ENCODE results near the gene FBXW8.

FBXW8 gene

DNA sequence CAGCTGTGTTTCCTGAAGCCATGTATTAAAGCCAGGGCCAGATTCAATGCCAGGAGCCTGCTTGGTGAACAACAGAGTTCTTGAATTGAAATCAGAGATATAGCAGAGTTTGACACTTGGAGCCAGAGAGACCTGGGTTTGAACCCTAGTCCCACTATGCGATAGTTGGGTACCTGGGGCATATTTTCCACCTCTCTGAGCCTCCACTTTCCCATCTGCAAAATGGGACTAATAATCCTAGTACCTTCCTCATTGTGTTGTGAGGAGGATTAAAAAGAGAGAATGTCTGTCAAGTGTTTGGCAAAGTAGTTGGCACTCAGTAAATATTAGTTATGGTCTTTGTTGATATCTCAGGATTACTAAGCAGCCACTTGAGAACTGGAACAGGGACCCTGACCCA lies 23.5 kb upstream of the FBXW8 start:
- DNase-seq (ENCODE audit: low spot score), result no peak

DNA sequence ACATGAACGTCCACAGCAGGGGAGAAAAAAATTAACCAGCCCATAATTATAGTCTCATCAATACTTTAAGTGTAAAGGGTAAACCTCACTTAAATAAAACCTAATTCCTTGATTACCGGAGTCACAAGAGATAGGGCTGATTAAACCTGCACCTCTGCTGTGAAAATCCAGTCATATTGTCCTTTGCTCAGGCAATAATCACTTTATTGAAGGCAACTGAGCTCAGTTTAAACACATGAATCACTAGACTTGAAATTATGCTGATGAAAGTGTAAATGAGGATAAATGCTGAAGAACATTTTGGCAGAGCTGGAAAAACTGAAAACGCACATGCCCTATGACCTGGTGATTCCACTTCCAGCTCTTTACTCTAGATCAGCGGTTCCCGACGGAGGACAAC lies 22.9 kb upstream of the FBXW8 start:
- DNase-seq (ENCODE audit: low spot score), result no peak

DNA sequence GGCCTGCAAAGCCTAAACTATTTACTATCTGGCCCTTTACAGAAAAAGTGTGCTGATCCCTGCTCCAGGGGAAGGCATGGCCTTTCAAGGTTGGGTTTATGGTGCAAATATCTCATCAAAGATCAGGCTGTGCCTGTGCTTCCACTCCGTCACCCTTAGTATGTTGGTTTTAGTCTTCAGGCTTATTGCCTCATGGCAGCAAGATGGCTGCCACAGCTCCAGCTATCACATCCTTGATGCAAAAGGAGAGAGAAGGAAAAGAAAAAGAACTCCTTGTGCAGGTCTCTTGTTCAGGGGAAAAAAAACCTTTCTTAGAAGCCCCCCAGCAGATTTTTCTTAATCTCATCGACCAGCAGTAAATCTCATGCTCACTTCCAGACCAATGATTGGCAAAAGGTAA lies 20.4 kb upstream of the FBXW8 start:
- no peak for DNase-seq (ENCODE audit: low spot score)

DNA sequence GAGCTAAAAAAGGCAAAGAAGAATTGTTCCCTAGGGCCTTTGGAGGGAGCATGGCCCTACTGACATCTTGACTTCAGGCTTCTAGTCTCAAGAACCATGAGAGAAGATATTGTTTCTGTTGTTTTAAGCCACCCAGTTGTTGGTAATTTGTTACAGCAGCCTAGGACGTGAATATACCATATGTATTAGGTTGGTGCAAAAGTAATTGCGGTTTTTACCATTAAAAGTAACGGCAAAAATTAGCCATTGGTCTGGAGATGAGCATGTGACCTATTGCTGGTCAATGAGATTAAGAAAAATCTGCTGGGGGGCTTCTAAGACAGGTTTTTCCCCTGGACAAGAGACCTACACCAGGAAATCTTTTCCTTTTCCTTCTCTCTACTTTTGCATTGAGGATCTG lies 19.7 kb upstream of the FBXW8 start:
- DNase-seq (ENCODE audit: low spot score), result no peak

DNA sequence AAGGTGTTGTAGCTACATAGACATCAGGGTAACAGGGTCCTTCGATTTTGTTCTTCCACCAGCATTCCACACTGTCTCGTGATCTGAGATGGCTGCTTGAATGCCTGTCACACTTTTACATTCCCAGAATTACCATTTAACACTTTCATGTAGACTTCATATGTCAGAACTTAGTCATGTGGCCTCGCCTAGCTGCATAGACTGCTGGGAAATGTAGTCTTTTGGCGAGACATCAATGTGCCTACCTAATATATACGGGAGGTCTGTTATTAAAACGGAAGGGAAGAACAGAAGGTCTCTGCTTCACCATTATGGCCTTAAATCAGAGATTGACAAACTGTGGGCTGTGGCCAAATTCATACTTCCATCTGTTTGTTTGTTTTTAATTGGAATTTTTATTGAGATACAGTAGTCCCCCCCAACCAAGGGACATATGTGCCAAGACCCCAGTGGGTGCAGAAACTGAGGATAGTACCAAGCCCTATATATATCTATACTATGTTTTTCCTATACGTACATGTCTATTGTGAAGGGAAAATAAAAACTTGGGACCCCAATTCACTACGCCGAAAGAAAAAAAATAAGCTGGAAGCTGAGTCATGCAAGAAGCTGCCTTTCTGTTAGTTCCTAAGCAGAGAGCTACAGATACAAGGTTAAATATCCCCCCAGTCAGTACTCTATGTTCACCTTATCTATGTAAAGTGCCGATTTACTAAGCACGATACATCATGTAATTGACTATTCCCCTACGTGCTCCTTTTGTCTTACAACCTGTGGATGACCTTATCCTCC lies 18.2 kb upstream of the FBXW8 start:
- DNase-seq (ENCODE audit: low spot score), result no peak

DNA sequence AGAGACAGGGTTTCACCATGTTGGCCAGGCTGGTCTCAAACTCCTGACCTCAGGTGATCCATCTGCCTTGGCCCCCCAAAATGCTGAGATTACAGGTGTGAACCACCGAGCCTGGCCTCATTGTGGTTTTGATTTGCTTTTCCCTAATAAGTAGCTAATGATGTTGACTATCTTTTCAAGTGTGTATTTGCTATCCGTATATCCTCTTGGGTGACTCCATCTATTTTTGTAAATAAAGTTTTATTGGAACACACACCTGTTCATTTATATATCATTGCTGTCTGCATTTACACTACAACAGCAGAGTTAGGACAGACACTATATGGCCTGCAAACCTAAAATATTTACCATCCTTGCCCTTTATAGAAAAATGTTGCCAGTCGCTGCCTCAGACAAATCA lies 15.8 kb upstream of the FBXW8 start:
- DNase-seq (ENCODE audit: low spot score), result no peak

DNA sequence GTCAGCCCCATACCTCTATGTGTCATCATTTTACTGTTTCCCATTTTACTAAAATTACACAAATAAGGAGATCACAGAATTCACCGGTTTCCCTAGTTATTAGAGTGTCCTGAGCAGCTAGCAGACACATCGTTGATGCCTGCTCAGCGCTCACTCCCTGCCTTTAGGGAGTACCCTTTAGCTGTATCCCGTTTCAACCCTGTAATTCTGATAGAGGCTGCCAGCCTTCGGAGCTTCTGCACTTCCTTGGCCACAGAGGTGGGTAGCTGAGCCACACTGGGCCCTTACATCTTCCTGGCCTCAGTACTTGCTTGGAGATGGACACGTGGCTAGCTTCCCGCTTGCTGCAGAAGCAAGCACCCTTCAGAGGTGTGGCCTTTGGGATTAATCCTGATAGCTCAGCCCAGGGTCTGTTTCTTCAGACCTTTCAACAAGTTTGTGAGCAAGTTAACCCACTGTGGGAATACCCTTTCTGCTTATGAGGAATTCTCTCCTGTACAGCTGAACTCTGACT lies 14.3 kb upstream of the FBXW8 start:
- no peak for DNase-seq (ENCODE audit: low spot score)

DNA sequence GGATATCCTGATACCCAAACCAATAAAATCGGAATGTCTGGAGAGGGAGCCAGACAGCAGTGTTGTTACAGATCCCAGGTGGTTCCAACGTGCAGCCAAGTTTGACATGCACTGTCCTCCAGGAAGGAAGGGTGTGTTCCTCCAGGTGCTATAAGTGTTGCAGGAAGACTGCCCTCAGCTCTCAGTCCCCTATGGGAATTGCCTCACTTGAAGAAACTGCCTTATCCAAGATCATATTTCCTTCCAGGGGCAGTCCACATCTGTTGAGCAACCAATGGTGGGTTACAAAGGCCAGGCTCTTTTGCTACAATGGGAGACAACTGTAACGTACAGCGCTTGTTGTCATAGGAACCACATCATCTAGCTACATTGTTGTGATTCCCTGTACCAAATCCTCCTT lies 13.3 kb upstream of the FBXW8 start:
- no peak for DNase-seq (ENCODE audit: low spot score)

DNA sequence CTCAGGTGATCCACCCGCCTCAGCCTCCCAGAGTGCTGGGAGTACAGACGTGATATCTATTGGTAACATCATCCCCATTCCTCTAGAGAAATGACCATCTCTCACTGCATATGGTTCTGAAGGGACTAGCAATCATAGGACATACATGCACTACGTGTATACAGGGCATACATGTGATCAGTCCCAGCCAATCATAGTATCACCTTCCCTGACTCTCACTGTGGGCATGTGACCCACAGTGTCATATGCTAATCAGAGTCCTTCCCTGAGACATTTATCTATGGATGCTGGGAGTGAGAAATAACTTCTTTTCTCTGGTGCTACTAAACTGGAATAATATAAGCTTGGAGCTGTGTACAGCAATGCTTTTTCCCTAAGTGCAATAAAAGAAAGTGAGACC lies 12.1 kb upstream of the FBXW8 start:
- DNase-seq (ENCODE audit: low spot score), result no peak

DNA sequence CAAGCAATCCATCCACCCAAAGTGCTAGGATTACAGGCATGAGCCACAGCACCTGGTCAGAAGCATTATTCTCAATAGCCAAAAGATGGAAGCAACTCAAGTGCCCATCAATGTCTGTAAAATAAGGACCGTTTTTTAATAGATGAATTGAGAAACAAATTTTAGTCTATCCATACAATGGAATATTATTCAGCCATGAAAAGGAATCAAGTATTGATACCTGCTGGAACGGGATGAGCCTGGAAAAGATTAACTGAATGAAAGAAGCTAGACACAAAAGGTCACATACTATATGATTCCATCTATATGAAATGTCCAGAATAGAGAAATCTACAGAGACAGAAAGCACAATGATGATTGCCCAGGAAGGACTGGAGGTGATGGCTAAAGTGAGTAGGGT lies 9.1 kb upstream of the FBXW8 start:
- no peak for DNase-seq (ENCODE audit: low spot score)

DNA sequence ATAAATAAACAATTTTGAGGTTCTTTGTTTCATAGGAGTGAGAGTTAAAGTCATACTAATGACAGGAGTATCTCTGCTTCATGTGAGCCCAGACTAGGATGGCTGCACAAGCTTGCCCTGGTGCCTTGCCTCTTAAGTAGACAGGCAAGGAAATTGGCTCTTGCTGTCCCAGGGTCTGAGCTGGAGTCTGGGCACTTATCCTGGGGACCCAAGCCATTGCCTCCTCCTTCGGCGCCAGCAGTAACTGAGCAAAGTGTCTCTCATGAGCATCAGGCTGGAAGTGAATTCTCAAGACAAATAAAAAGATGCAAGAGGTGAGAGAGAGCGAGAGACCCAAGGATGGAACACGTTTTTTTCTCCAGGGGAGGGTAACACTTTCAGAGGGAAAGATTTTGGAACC lies 6.9 kb upstream of the FBXW8 start:
- no peak for DNase-seq (ENCODE audit: low spot score)

DNA sequence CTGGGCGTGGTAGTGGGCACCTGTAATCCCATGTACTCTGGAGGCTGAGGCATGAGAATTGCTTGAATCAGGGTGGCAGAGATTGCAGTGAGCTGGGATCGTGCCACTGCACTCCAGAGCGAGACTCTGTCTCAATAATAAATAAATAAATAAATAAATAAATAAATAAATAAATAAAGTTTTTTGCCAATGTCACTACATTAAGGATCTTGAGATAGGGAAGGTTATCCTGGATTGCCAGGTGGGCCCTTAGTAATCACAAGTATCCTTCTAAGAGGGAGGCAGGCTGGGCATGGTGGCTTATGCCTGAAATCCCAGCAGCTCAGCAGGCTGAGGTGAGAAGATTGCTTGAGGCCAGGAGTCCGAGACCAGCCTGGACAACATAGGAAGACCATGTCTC lies 4.5 kb upstream of the FBXW8 start:
- DNase-seq (ENCODE audit: low spot score), result no peak

DNA sequence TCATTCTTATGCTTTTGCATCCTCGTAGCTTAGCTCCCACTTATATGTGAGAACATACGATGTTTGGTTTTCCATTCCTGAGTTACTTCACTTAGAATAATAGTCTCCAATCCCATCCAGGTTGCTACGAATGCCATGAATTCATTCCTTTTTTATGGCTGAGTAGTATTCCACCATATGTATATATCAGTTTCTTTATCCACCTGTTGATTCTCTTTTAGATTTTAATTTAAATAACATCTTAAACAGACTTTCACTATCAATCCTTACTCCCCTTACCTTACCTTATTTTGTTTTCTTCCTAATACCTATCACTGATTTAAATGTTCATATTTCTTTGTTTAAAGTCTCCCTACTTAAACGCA lies 488 bp upstream of the FBXW8 start:
- DNase-seq (ENCODE audit: low spot score), result no peak

DNA sequence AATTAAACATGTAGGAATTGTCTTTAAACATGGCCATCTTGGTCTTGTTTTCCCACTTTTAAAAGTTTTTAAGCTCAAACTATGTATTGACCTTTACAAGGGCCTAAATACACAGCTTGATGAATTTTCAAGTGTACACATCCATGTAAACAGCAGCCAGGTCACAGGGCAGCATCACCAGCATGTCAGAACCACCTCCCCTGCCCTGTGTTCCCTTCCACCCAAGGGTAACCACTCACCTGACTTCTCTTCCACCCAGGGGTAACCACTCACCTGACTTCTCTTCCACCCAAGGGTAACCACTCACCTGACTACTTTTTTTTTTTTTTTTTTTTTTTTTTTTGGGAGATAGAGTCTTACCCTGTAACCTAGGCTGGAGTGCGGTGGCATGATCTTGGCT lies 4.6 kb downstream of the FBXW8 start:
- DNase-seq (ENCODE audit: low spot score), result no peak

DNA sequence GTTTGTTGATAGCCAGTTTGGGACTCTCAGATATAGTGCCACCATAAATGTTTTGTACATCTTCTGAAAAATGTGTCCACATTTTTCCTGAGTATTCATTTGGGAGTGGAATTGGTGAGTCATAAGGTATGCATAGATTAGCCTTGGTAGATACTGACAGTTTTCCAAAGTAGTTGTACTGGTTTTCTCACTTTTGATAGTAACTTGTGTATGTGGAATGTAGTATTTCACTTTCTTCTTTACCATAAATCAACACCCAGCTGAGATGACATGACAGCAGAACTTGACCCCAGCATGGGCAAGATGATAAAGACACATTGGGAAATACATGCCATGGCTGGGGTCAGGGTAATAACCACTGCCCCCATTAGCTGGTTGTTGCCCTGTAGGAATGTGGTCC lies 5.4 kb downstream of the FBXW8 start:
- peak; percentile 21 for DNase-seq (ENCODE audit: low spot score)

DNA sequence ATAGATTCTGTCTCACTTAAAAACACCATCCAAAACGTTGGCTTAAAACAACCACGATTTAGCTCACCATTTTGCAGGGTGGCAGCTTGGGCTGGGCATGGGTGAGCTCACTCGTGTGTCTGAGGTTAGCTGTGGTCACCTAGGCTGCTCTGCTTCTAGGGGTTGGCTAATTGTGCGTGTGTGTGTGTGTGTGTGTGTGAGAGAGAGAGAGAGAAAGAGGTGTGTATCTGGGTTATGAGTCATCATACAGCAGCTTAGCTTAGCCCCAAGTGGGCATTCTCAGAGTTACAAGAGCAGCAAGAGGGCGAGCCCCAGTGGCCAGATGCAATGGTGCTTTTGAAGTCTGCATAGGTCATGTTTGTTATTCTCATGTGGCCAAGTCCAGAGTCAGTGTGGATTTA lies 6.0 kb downstream of the FBXW8 start:
- peak; percentile 59 for DNase-seq (ENCODE audit: low spot score)

DNA sequence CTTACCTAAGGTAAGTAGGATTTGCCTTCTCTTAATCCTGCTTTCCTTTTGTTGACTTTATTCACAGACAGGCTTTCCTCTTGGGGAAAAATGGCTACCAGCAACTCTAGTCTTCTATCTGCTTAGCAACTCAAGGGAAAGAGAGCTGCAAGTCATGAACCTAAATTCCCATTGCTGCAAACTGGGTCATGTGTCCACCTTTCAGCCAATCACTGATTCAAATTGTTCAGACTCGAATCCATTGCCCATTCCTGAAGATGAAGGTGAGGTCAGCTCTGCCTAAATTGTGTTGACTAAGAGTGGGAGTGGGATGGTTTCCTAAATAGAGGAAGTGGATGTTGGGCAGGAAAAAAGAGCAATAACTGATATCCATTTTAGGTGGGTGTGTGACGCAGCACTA lies 7.7 kb downstream of the FBXW8 start:
- no peak for DNase-seq (ENCODE audit: low spot score)

DNA sequence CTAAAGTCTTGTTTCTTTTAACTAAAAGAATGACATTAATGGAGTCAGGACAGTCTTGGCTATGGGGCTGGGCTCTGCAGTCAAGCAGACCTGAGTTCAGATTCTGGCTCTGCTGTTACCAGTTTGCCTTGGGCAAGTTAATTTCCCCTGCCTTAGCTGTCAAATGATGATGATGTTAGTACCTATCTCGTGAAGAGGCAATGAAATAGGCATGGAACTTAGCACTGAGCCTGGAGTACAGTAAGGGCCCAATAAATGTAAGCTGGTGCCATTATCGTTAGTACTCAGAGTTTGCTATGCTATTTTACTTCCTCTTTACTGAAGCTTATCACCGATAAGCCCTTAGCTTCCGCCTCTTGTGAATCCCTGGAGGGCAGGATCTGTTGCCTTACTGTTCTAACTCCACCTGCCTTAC lies 8.5 kb downstream of the FBXW8 start:
- DNase-seq (ENCODE audit: low spot score), result no peak

DNA sequence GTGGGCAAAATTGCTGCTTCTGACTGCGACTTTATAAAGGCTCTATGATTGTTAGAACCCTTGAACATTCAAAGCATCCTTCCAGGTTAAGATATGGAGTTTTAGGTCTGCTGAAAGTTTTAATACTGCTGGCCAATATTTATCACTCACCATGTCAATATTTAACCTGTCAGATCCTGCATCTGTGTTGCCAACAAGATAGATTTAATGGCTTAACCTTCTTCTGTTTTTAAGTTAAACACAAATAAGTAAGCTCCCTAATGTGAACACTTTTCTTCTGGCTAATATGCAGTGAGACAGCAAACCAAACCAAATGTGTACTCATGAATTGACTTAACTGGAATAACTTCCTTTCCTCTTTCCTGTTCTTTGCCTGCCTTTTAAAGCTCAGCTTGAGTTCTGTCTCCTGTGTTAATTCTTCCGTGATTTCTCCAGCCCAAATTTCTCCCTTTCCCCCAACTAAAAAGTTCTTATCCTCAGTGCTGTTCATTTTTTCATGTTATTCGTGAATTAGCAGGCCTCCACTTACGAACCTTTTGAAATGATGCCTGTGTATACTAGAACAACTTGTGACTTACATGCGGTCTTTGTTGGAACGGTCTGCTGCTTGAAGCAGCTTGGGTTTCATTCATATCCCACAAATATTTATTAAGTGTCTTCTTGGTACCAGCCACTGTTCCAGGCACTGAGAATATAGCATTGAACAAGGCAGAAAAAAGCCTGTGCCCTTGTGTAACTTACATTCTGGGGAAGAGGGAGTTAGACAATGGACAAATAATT lies 9.1 kb downstream of the FBXW8 start:
- no peak for DNase-seq (ENCODE audit: low spot score)

DNA sequence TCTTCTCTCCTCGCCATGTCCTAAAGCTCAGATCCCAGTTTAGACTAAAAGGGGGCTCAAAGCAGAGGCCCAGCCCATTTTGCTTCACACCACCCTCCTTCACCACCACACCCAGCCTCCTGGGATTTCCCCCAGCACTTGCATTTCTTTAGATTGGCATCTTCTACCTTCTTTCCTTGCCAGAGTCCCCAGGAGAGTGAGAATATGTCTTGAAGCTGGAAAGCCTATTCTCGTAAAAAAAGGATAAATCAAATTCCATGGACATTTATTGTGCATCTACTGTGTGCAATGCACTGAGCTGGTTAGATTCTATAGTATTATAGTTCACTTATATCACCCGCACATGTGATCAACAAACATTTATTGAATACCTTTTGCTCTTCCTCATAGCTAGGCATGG lies 10.2 kb downstream of the FBXW8 start:
- no peak for DNase-seq (ENCODE audit: low spot score)

DNA sequence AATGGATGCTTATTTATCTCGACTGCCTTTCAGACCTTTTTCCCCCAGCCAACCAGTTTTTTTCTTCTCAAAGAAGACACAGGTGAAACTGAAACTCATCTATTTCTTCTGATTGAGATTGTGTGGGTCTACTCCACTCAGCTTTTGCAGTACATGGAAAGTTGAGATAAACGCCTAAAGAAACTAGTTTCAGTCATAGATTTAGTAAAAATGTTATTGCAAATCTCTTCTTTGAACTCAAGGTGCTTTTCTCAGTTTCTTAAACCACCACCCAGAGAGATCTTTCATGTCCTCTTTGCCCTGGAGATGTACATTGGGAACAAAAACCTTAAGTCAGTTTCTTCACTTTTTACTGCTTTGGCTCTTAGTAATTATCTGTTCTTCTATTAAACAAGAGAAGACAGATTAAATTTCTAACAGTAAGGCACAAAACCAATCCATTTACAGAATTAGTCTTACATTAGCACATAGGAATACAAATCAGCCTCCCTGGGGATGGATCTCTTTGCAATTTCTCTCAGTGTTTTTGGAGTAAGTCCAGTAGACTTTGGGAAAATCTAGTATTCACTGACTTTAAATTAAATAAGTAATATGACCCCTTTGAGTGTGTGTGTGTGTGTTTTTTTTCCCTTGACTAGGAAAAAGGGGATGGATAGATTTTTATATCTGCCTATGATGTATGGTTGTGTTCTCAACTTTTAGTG lies 11.6 kb downstream of the FBXW8 start:
- DNase-seq (ENCODE audit: low spot score), result no peak

DNA sequence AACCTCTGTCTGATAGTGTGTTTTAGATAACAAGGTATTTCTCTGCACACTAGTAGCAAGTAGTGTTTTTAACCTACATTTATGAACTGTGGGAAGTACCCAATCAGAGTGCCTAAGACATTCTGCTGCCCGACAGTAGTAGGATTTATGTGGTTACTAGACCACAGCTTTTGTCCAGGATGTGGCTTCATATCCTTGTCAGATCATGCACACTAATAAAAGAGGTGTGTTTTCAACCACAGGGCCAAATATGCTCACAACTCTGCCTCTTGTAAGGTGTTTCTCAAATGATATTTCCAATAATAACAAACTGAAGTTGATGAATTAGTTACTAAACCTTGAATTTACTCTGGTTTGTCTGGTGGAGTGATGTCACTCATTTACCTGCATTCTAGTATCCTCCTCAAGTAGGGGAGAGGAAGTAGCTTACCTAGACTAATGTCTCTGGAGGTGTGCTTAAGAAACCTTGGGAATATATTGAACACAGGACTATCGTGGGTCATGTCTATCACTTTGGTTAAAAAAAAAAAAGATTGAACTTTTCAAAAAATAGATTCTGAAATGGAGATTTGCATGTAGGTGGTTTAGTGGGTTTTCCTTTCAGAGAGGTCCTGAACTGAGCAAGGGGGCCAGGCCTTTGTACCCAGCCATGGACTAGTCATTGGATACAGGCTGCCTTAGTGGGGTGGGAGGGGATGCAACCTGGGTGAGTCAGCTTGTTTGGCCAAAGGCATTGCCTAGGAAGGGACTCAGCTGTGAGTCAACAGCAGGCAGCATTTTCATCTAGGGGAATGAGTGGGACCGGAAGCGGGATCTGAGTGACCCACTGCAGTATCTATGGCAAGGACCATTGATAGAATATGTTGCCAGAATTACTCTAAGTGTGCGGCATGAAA lies 14.1 kb downstream of the FBXW8 start:
- peak; percentile 66 for DNase-seq (ENCODE audit: low spot score)

All from AG08395 (cell line).